Ishikawa (cell line): ENCODE measurements around the gene LIX1L.

ENCODE experiments used
- CEBPB ChIP-seq: IDR thresholded peaks from 2 replicates; pipeline ENCODE4 v1.6.1; 2012
- CREB1 ChIP-seq: IDR thresholded peaks from 2 replicates; pipeline ENCODE4 v1.6.1; 2012; ENCODE audit warnings: low read depth
- EGR1 ChIP-seq: IDR thresholded peaks from 2 replicates; pipeline ENCODE4 v1.6.1; 2012
- EP300 ChIP-seq: IDR thresholded peaks from 2 replicates; pipeline ENCODE4 v1.6.1; 2012; ENCODE audit warnings: borderline replicate concordance
- FOXM1 ChIP-seq: IDR thresholded peaks from 2 replicates; pipeline ENCODE4 v1.6.1; 2012; ENCODE audit warnings: low read depth, borderline replicate concordance
- MAX ChIP-seq: IDR thresholded peaks from 2 replicates; pipeline ENCODE4 v1.6.1; 2012
- NFIC ChIP-seq: IDR thresholded peaks from 2 replicates; pipeline ENCODE4 v1.6.1; 2012
- RAD21 ChIP-seq: IDR thresholded peaks from 2 replicates; pipeline ENCODE4 v1.6.1; 2012; ENCODE audit warnings: low read depth
- REST ChIP-seq: IDR thresholded peaks from 2 replicates; pipeline ENCODE4 v1.6.1; 2012; ENCODE audit warnings: low read depth, mild to moderate bottlenecking
- TAF1 ChIP-seq: IDR thresholded peaks from 2 replicates; pipeline ENCODE4 v1.6.1; 2012; ENCODE audit warnings: low read depth, mild to moderate bottlenecking
- TCF12 ChIP-seq: IDR thresholded peaks from 2 replicates; pipeline ENCODE4 v1.6.1; 2012; ENCODE audit warnings: low read depth
- TEAD4 ChIP-seq: IDR thresholded peaks from 2 replicates; pipeline ENCODE4 v1.6.1; 2012
- YY1 ChIP-seq: IDR thresholded peaks from 2 replicates; pipeline ENCODE4 v1.6.1; 2012; ENCODE audit warnings: low read depth
- ZBTB7A ChIP-seq: IDR thresholded peaks from 2 replicates; pipeline ENCODE4 v1.6.1; 2012; ENCODE audit warnings: low read depth
- TF ChIP-seq, protein P1 (sequence below): IDR thresholded peaks from 2 replicates; pipeline ENCODE4 v1.6.1; 2012

Gene LIX1L

GRCh38 chr1:145957443-145958319 is at the start of gene LIX1L:
Gene LIX1L (minus strand): TSS chr1:145958017. CDS start chr1:145957927, 90 bp downstream.
- TF ChIP-seq TCF12: peak; percentile 24; the same call in 1 of the 2 replicates
- TF ChIP-seq NFIC: peak; percentile 60
- 0 out of 2 replicates have a peak, but pooled peaks have one; percentile 14 for TF ChIP-seq YY1
- TF ChIP-seq EGR1: 0 out of 2 replicates have a peak, but pooled peaks have one; percentile 8
- TF ChIP-seq TAF1: 0 out of 2 replicates have a peak, but pooled peaks have one; percentile 14
- TF ChIP-seq, protein P1, sequence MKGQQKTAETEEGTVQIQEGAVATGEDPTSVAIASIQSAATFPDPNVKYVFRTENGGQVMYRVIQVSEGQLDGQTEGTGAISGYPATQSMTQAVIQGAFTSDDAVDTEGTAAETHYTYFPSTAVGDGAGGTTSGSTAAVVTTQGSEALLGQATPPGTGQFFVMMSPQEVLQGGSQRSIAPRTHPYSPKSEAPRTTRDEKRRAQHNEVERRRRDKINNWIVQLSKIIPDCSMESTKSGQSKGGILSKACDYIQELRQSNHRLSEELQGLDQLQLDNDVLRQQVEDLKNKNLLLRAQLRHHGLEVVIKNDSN: no peak
- TF ChIP-seq RAD21: no peak
- TF ChIP-seq MAX: peak; percentile 65; the same call in 1 of the 2 replicates
- TF ChIP-seq EP300: no peak

GRCh38 chr1:146001709-146002108 is 43.9 kb upstream of the LIX1L start:
- TF ChIP-seq RAD21 (no peak), MAX (no peak), CEBPB (no peak), REST (no peak), EP300 (no peak), ZBTB7A (no peak), TAF1 (no peak), FOXM1 (no peak), CREB1 (no peak), NFIC (no peak), TCF12 (no peak), YY1 (no peak), TEAD4 (no peak)
- TF ChIP-seq, protein P1: no peak

DNA sequence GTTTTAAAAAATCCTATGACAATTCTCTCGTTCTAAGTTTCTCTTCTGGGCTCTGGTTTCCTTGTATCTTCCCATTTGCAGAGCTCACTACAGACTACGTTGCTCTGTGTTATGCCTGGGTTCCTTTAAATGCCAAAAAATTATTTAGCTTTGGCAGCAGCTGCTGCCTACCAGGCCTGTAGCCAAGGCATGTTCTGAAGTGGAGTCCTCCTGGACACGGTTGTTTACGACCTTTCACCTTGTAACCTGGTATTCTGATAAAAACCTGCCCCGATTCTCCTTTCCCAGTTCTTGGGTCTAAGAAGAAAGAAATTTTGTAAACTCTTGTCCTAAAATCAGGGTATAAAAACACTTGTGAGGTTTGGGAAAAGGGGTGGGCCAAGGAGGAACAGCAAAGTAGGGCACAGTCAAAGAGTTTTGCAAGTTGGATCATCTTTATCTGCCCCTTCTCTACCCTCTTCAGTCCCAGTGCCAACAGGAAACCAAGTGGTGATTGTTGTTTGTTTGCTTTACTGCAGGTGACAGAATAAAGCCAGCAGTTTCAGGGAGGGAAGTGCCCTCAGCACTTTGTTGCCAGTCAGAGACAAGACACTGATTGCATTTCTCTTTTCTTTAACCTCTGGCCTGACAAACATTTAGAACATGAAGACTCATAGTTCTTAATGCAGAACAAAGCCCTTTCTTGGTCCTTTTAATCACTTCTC is 41.7 kb upstream of the LIX1L start:
- no peak for TF ChIP-seq EP300

DNA sequence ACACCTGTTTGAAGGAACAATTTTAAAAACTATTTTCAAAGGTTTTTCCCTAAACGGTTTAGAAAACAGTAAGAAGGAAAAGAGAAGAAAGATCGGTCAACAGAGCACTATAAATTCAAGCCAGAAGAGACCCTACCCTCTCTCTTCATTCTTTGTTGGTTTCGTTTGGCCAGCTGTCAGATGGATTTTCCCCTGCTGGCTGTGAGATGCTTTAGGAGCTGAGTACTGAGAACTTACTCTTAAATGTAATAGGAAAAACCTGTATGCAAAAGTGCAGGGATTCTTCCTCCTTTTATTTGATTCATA is 39.9 kb upstream of the LIX1L start:
- TF ChIP-seq TEAD4 (no peak), NFIC (no peak), EGR1 (no peak), EP300 (no peak)

DNA sequence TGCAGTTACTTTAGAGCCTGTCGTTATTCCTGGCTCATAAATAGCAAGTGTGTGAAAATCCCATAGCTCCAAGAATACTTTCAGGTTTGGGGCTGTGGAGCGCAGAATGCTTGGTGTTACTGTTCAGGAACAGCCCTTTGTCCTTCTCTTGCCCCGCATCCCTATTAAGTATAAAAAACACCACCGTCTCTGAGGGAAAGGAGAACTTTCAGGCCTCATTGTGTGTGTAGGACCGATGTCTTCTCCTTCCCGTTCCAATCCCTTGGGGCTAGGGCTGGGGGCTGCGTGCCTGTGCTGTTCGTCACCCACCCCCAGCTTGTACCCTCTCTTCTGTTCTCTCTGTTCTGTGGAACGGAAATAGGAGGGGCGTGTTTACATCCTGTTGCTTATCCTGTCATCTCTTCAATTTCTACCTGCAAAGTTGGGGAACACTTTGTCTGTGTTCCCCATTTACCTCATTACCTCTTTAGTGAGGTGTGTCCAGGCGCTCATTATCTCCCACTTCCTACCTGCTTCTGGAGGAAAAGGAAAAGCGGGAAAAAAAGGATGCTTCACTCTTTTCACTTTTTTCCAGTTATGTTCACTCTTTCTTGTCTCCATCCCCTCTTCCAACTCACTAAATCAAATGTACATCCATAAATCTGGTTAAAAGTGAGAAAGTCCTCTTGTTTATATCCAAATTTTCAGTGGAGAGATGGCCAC is 39.4 kb upstream of the LIX1L start:
- TF ChIP-seq CREB1: no peak
- no peak for TF ChIP-seq RAD21
- no peak for TF ChIP-seq TEAD4
- no peak for TF ChIP-seq ZBTB7A
- no peak for TF ChIP-seq MAX
- no peak for TF ChIP-seq REST
- TF ChIP-seq NFIC: no peak
- no peak; the same call in 1 of the 2 replicates for TF ChIP-seq TAF1
- no peak for TF ChIP-seq CEBPB
- no peak for TF ChIP-seq FOXM1
- no peak for TF ChIP-seq YY1
- TF ChIP-seq EGR1: no peak
- TF ChIP-seq EP300: no peak
- TF ChIP-seq, protein P1: no peak
